Colonic mucosa (tissue), 4 donors: Measurements from ENCODE around the gene TSPAN13. TPM values are rescaled to one million over a fixed set of nuclear protein-coding genes. Genes with fewer than 3 reads are reported as not detected.

ENCODE experiments used
- DNase-seq: peaks from one replicate; pipeline ENCODE4 v3.0.0-alpha.2; 2020
- H3K27ac ChIP-seq: fragments of 200-600 bp; one replicate; pipeline ENCODE4 v1.8.0; 2021
- H3K27me3 ChIP-seq: fragments of 200-600 bp; one replicate; pipeline ENCODE4 v1.8.0; 2021
- H3K36me3 ChIP-seq: fragments of 200-600 bp; one replicate; pipeline ENCODE4 v1.8.0; 2021
- H3K4me1 ChIP-seq: fragments of 200-600 bp; one replicate; pipeline ENCODE4 v1.8.0; 2021; ENCODE audit warnings: mild to moderate bottlenecking
- H3K4me3 ChIP-seq: fragments of 200-600 bp; one replicate; pipeline ENCODE4 v1.8.0; 2021
- H3K9ac ChIP-seq, 2 donors: one replicate each; pipeline ENCODE4 v1.7.0; 2013; ENCODE audit warnings: control low read depth in 2 of 2, low read depth in 2 of 2, low read length in 2 of 2
- H3K9me3 ChIP-seq: fragments of 200-600 bp; one replicate; pipeline ENCODE4 v1.8.0; 2021
- intact Hi-C: fragments of 100-400 bp; cut with DNase I; formaldehyde crosslinking; loops from one replicate; pipeline ENCODE4 v1.14.1; 2022
- total RNA-seq, 2 donors: library from RNA; stranded (reverse); fragmentation: NEBNext Ultra II Directional in 1 of 2; extraction: Animal tissue kit (Norgen Biotek cat#: 25700) in 1 of 2; gene quantifications; one replicate each; pipeline ENCODE4 v1.2.1, GENCODE V29; 2021
- TF ChIP-seq, protein P1 (sequence below): fragments of 200-600 bp; IDR thresholded peaks from one replicate; pipeline ENCODE4 v1.8.0; 2022; ENCODE audit warnings: antibody characterized with exemption, mild to moderate bottlenecking
- donor health status: healthy.
- donor health status: DM: no; HTN: no; CAD: no.
- donor health status: DM: no; HTN: no; CAD: no.

Gene TSPAN13
- total RNA-seq, 2 donors from 2014 or later = 151 to 156 TPM

- Histone ChIP-seq H3K27me3 (no peaks in the 10 kb centered on the region), H3K36me3 (no peaks in the 10 kb centered on the region), H3K9me3 (no peaks in the 10 kb centered on the region), H3K4me3 (no peak overlapping the region), H3K9ac (no peak overlapping the region), H3K4me1 (no peaks in the 10 kb centered on the region), H3K27ac (peak overlapping the region; percentile 77)
- TF ChIP-seq, protein P1, sequence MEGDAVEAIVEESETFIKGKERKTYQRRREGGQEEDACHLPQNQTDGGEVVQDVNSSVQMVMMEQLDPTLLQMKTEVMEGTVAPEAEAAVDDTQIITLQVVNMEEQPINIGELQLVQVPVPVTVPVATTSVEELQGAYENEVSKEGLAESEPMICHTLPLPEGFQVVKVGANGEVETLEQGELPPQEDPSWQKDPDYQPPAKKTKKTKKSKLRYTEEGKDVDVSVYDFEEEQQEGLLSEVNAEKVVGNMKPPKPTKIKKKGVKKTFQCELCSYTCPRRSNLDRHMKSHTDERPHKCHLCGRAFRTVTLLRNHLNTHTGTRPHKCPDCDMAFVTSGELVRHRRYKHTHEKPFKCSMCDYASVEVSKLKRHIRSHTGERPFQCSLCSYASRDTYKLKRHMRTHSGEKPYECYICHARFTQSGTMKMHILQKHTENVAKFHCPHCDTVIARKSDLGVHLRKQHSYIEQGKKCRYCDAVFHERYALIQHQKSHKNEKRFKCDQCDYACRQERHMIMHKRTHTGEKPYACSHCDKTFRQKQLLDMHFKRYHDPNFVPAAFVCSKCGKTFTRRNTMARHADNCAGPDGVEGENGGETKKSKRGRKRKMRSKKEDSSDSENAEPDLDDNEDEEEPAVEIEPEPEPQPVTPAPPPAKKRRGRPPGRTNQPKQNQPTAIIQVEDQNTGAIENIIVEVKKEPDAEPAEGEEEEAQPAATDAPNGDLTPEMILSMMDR = no peak
- no peak for DNase-seq
- intact Hi-C loops = no loop called here
Measured at GRCh38 chr7:16810573-16810972, 57.0 kb downstream of the TSPAN13 start.

DNA sequence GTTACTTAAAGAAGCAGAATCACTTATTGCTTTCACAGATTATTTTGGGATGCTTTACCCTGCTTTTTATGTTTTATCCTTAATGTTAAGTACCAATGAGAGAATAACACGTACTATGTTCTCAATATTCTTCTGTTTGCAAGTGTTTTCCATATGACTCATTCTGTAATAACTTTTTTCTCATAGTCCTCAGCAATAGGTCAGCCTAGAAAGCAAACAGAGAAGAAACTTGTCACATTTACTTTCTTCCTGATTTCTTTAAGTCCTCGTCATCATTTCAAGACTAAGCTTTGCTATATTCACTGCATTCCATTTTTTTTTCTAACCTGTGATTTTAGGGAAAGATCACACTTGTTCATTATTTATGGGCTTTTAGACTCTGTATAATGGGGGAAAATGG is 58.0 kb downstream of the TSPAN13 start:
- Histone ChIP-seq H3K27ac (peak overlapping the region; percentile 77), H3K4me3 (no peak overlapping the region), H3K4me1 (peaks cover under 1% of the 10 kb centered on the region), H3K9ac (peak overlapping the region in 1 of 2 donors; percentile 4), H3K27me3 (no peaks in the 10 kb centered on the region), H3K9me3 (no peaks in the 10 kb centered on the region), H3K36me3 (no peaks in the 10 kb centered on the region)
- intact Hi-C loops = no loop called here
- TF ChIP-seq, protein P1 = no peak
- no peak for DNase-seq

- H3K4me1 ChIP-seq = peaks cover 6% of the 10 kb centered on the region
- no peak for DNase-seq
Measured at GRCh38 chr7:16812542-16813231, 59.1 kb downstream of the TSPAN13 start.

DNA sequence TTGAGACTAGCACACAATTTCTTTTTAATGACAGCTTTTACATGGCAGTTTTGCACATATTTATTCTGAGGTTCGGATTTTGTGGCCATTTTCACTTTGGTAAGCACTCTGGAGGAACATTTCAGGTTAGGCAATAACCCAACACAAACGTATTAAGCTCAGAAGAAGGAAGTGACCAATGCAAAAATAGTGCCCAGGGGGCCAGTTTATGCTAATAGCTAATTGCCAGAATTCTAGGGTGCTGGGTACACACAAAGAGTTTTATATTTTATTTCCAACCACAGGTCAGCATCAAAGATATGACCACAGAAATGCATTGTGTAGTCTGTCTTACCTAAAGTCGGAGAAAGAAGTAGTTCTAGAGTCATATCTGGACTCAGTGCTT is 59.7 kb downstream of the TSPAN13 start:
- TF ChIP-seq, protein P1 = no peak
- peak overlapping the region; percentile 77 for H3K27ac ChIP-seq

More at GRCh38 chr7:16812542-16813231, 59.1 kb downstream of the TSPAN13 start:
- Histone ChIP-seq H3K36me3 (no peaks in the 10 kb centered on the region), H3K9ac (peak overlapping the region in 1 of 2 donors; percentile 30), H3K27me3 (no peaks in the 10 kb centered on the region), H3K9me3 (no peaks in the 10 kb centered on the region), H3K27ac (peak overlapping the region; percentile 77), H3K4me3 (no peak overlapping the region)
- intact Hi-C loops = no loop called here
- TF ChIP-seq, protein P1 = no peak

DNA sequence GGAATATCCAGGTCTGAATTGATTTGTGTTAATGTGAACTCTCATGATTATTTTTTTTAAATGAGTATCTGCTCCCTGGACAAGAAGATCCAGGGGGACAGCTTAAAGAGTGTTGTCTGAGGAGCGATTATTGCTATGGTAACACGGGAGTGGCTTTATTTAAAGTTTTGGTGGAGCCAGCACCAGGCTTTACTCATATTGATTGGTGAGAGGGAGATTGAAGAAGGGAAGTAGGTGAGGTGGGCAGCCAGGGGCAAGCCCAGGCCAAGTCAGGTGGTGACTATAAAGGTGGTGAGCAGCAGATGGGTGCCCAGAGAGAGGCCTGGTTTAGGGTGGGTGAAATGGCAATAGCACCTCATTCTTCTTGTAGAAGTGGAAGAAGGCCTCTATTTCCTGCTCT is 61.4 kb downstream of the TSPAN13 start:
- peaks cover 6% of the 10 kb centered on the region for H3K4me1 ChIP-seq
- intact Hi-C loops = no loop called here

More for the DNA sequence above, 59.7 kb downstream of the TSPAN13 start:
- Histone ChIP-seq H3K9ac (peak overlapping the region in 1 of 2 donors; percentile 30), H3K36me3 (no peaks in the 10 kb centered on the region), H3K4me1 (peaks cover 6% of the 10 kb centered on the region), H3K9me3 (no peaks in the 10 kb centered on the region), H3K4me3 (no peak overlapping the region), H3K27me3 (no peaks in the 10 kb centered on the region)
- DNase-seq = no peak
- intact Hi-C loops = no loop called here

More for the DNA sequence above, 61.4 kb downstream of the TSPAN13 start:
- Histone ChIP-seq H3K4me3 (no peak overlapping the region), H3K27me3 (no peaks in the 10 kb centered on the region), H3K9me3 (no peaks in the 10 kb centered on the region), H3K9ac (peak overlapping the region in 1 of 2 donors; percentile 22), H3K36me3 (no peaks in the 10 kb centered on the region), H3K27ac (peak overlapping the region; percentile 64)
- peak; percentile 70 for DNase-seq
- TF ChIP-seq, protein P1 = no peak
